ENCODE measurements around the gene MTMR11.

DNA sequence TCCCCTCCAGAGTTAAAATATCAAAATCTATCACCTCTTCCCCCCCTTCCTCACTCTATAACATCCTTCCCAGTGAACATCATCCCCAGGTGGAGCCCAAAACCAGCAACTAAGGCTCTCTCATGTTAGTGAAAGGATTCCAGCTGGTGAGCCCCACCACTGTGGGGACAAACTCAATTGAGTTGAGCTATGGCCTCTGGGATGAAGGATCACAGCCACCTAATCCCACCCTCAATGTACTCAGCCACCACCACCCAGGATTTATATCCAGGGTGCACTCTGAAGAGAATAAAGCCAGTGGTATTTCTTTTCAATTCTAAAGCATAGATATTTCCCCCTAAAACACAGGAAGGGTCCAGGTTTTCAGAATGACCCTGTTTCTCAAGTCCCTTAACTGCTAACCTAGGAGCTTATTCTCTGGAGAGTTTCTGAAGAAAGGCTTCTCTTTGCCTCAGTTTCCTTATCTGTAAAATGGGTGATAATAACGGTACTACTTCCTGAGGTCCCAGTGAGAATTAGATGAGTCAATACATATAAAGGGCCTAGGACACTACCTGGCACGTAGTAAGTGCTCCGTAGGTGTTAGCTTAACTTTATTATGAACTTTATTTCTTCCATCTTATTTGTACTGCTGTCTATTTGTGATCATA lies 53.0 kb downstream of the MTMR11 start:
- TF ChIP-seq POLR2A (IDR thresholded peaks at IDR 0.05; ENCODE audit: control extremely low read depth in 1 of 2, low read depth in 2 of 2, low read length in 2 of 2), result peak in 1 of 2 experiments; percentile 50; a peak in 2 of 3 replicates
- no peak for TF ChIP-seq CBX5 (IDR thresholded peaks at IDR 0.05; ENCODE audit: low read depth, low read length)
- TF ChIP-seq CTCF (IDR thresholded peaks at IDR 0.05; ENCODE audit: control extremely low read depth in 1 of 3, insufficient read depth in 1 of 3, low read depth in 1 of 3, low read length in 3 of 3), result no peak
- no peak for TF ChIP-seq EZH2 (IDR thresholded peaks at IDR 0.05; ENCODE audit: low read depth, low read length, severe bottlenecking)
- TF ChIP-seq ZNF274 (IDR thresholded peaks at IDR 0.05; ENCODE audit: borderline replicate concordance, extremely low read depth, low read length), result no peak
- peak; percentile 37 for TF ChIP-seq POLR2AphosphoS5 (IDR thresholded peaks at IDR 0.05; ENCODE audit: low read depth, low read length)
- TF ChIP-seq EGR1 (IDR thresholded peaks at IDR 0.05; ENCODE audit: borderline replicate concordance, low read depth, low read length), result no peak
- no peak for TF ChIP-seq CBX8 (IDR thresholded peaks at IDR 0.05; ENCODE audit: borderline replicate concordance, low read depth, low read length)
- TF ChIP-seq EP300 (IDR thresholded peaks at IDR 0.05; ENCODE audit: borderline replicate concordance in 1 of 2, low read depth in 2 of 2, low read length in 2 of 2), result no peak

Data from H1 (cell line).